ENCODE measurements around the gene POLR1C.

- TF ChIP-seq CTCF (conservative IDR thresholded peaks at IDR 0.05; ENCODE audit: low read depth, low read length) (no peak), EZH2 (IDR thresholded peaks at IDR 0.05; ENCODE audit: borderline replicate concordance, low read depth, low read length, poor library complexity, severe bottlenecking) (no peak)
These were observed 1.1 kb upstream of the POLR1C start for GRCh38 chr6:43515808-43516207.

Measured in A673 (cell line).